ENCODE measurements around the gene CYP8B1. TPM values are rescaled to one million over a fixed set of nuclear protein-coding genes. Genes with fewer than 3 reads are reported as not detected.

The CYP8B1 gene
- total and polyA plus RNA-seq, 2 of the 13 experiments (the other 11 are each of a cell fraction or from before 2014, with no cell fraction given): 0.58 to 2.0 TPM

GRCh38 chr3:42829628-42830436, 45.8 kb downstream of the CYP8B1 start (continued):
- TF ChIP-seq GZF1 (CRISPR knock-in tag; IDR thresholded peaks at IDR 0.05): no peak
- TF ChIP-seq RELA (CRISPR knock-in tag; IDR thresholded peaks at IDR 0.05): no peak
- TF ChIP-seq FOXO4 (CRISPR knock-in tag; conservative IDR thresholded peaks at IDR 0.05): no peak
- TF ChIP-seq CENPT (CRISPR knock-in tag; IDR thresholded peaks at IDR 0.05; ENCODE audit: low read depth): no peak
- TF ChIP-seq PPARG (CRISPR knock-in tag; conservative IDR thresholded peaks at IDR 0.05): peak; percentile 17
- TF ChIP-seq NONO (IDR thresholded peaks at IDR 0.05): no peak
- TF ChIP-seq NONO (CRISPR knock-in tag; conservative IDR thresholded peaks at IDR 0.05): no peak; the same call in 1 of the 2 replicates
- TF ChIP-seq SCMH1 (CRISPR knock-in tag; IDR thresholded peaks at IDR 0.05; ENCODE audit: borderline replicate concordance): no peak
- no peak for TF ChIP-seq NFATC3 (CRISPR knock-in tag; IDR thresholded peaks at IDR 0.05)
- no peak for TF ChIP-seq SRY (CRISPR knock-in tag; IDR thresholded peaks at IDR 0.05)
- TF ChIP-seq, protein P1, sequence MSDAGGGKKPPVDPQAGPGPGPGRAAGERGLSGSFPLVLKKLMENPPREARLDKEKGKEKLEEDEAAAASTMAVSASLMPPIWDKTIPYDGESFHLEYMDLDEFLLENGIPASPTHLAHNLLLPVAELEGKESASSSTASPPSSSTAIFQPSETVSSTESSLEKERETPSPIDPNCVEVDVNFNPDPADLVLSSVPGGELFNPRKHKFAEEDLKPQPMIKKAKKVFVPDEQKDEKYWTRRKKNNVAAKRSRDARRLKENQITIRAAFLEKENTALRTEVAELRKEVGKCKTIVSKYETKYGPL (CRISPR knock-in tag; IDR thresholded peaks at IDR 0.05): 0 out of 2 replicates have a peak, but pooled peaks have one; percentile 28
- TF ChIP-seq ZNF275 (CRISPR knock-in tag; IDR thresholded peaks at IDR 0.05; ENCODE audit: borderline replicate concordance): no peak
- TF ChIP-seq, protein P2, sequence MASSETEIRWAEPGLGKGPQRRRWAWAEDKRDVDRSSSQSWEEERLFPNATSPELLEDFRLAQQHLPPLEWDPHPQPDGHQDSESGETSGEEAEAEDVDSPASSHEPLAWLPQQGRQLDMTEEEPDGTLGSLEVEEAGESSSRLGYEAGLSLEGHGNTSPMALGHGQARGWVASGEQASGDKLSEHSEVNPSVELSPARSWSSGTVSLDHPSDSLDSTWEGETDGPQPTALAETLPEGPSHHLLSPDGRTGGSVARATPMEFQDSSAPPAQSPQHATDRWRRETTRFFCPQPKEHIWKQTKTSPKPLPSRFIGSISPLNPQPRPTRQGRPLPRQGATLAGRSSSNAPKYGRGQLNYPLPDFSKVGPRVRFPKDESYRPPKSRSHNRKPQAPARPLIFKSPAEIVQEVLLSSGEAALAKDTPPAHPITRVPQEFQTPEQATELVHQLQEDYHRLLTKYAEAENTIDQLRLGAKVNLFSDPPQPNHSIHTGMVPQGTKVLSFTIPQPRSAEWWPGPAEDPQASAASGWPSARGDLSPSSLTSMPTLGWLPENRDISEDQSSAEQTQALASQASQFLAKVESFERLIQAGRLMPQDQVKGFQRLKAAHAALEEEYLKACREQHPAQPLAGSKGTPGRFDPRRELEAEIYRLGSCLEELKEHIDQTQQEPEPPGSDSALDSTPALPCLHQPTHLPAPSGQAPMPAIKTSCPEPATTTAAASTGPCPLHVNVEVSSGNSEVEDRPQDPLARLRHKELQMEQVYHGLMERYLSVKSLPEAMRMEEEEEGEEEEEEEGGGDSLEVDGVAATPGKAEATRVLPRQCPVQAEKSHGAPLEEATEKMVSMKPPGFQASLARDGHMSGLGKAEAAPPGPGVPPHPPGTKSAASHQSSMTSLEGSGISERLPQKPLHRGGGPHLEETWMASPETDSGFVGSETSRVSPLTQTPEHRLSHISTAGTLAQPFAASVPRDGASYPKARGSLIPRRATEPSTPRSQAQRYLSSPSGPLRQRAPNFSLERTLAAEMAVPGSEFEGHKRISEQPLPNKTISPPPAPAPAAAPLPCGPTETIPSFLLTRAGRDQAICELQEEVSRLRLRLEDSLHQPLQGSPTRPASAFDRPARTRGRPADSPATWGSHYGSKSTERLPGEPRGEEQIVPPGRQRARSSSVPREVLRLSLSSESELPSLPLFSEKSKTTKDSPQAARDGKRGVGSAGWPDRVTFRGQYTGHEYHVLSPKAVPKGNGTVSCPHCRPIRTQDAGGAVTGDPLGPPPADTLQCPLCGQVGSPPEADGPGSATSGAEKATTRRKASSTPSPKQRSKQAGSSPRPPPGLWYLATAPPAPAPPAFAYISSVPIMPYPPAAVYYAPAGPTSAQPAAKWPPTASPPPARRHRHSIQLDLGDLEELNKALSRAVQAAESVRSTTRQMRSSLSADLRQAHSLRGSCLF (CRISPR knock-in tag; IDR thresholded peaks at IDR 0.05; ENCODE audit: borderline replicate concordance): no peak
- no peak; the same call in 1 of the 2 replicates for TF ChIP-seq ZNF574 (CRISPR knock-in tag; IDR thresholded peaks at IDR 0.05)
- TF ChIP-seq ZNF543 (CRISPR knock-in tag; IDR thresholded peaks at IDR 0.05): 0 out of 2 replicates have a peak, but pooled peaks have one; percentile 10
- no peak for TF ChIP-seq KDM4B (CRISPR knock-in tag; IDR thresholded peaks at IDR 0.05)
- no peak for TF ChIP-seq ZNF589 (CRISPR knock-in tag; conservative IDR thresholded peaks at IDR 0.05)
- no peak for TF ChIP-seq HES4 (CRISPR knock-in tag; IDR thresholded peaks at IDR 0.05; ENCODE audit: borderline replicate concordance)

All from HepG2 (cell line).